ENCODE data around the gene DCDC2C.

The DCDC2C gene

DNA sequence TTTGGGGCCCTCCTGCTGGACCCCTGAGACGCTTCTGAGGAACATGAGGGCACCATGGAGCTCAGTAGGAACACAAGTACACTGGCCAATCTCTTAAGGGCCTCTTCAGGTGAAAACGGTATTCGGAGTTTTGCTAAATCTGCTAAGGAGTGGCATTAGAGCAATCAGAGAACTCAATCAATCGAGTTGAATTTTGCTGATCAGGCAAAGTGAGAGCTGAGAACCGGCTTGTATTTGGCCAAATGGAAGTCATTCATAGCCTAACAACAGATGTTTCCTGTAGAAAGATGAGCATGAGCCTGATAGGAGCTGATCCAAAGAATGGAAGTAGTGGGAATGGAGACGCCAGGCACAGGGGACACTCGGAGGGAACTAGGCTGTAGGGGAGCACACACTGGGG is 133.7 kb downstream of the DCDC2C start:
- H3K4me2 ChIP-seq: no peak overlapping the region
- TF ChIP-seq CTCF (conservative IDR thresholded peaks at IDR 0.05; ENCODE audit: low read depth, low read length): no peak
- no peak overlapping the region for H3K9ac ChIP-seq
- H3K27me3 ChIP-seq (ENCODE audit: insufficient read depth, low read depth): no peaks in the 10 kb centered on the region
- H3K27ac ChIP-seq: no peak overlapping the region
- no peaks in the 10 kb centered on the region for H3K79me2 ChIP-seq (ENCODE audit: insufficient read depth, low read depth)
- H3K4me1 ChIP-seq (ENCODE audit: low read depth, poor library complexity, severe bottlenecking): no peaks in the 10 kb centered on the region
- H4K20me1 ChIP-seq (ENCODE audit: insufficient read depth): no peaks in the 10 kb centered on the region
- H3K36me3 ChIP-seq (ENCODE audit: insufficient read depth): no peaks in the 10 kb centered on the region
- no peak overlapping the region for H3K4me3 ChIP-seq (IDR thresholded peaks at IDR 0.05; ENCODE audit: insufficient read depth, low read depth, low read length)
- H2AFZ ChIP-seq (ENCODE audit: low read depth): no peak overlapping the region

- no peaks in the 10 kb centered on the region for H3K27me3 ChIP-seq (ENCODE audit: insufficient read depth, low read depth)
- H2AFZ ChIP-seq (ENCODE audit: low read depth): no peak overlapping the region
Observed at GRCh38 chr2:3838348-3838747, 135.0 kb downstream of the DCDC2C start.

DNA sequence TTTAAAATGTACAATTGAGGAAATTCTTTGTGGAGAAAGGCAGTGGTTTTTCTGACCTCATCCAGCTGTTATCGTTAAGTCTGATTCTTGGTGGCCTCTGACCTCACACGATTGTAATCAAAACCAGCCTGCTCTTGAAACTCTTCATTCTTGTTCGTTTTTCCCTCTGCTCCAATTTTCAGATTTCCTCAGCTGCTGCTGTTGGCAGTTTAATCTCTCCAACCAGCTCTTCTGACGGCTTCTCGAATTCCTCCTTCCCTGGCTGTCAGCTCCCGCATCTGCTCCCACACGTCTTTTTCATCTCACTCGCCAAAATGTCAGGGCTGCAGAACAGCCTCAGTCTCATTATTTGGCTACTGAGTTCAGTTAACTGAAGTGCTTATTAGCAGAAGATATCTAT is 136.1 kb downstream of the DCDC2C start:
- Histone ChIP-seq H3K79me2 (ENCODE audit: insufficient read depth, low read depth) (no peaks in the 10 kb centered on the region), H2AFZ (ENCODE audit: low read depth) (no peak overlapping the region), H3K9ac (no peak overlapping the region), H4K20me1 (ENCODE audit: insufficient read depth) (no peaks in the 10 kb centered on the region), H3K27me3 (ENCODE audit: insufficient read depth, low read depth) (no peaks in the 10 kb centered on the region), H3K4me3 (IDR thresholded peaks at IDR 0.05; ENCODE audit: insufficient read depth, low read depth, low read length) (no peak overlapping the region), H3K27ac (no peak overlapping the region), H3K4me2 (no peak overlapping the region), H3K36me3 (ENCODE audit: insufficient read depth) (no peaks in the 10 kb centered on the region), H3K4me1 (ENCODE audit: low read depth, poor library complexity, severe bottlenecking) (no peaks in the 10 kb centered on the region)
- no peak for TF ChIP-seq CTCF (conservative IDR thresholded peaks at IDR 0.05; ENCODE audit: low read depth, low read length)

More at GRCh38 chr2:3838348-3838747, 135.0 kb downstream of the DCDC2C start:
- Histone ChIP-seq H3K4me1 (ENCODE audit: low read depth, poor library complexity, severe bottlenecking) (no peaks in the 10 kb centered on the region), H3K27ac (no peak overlapping the region), H3K4me3 (IDR thresholded peaks at IDR 0.05; ENCODE audit: insufficient read depth, low read depth, low read length) (no peak overlapping the region), H3K36me3 (ENCODE audit: insufficient read depth) (no peaks in the 10 kb centered on the region), H3K9ac (no peak overlapping the region), H3K4me2 (no peak overlapping the region), H3K79me2 (ENCODE audit: insufficient read depth, low read depth) (no peaks in the 10 kb centered on the region), H4K20me1 (ENCODE audit: insufficient read depth) (no peaks in the 10 kb centered on the region)
- TF ChIP-seq CTCF (conservative IDR thresholded peaks at IDR 0.05; ENCODE audit: low read depth, low read length): no peak

GRCh38 chr2:3840611-3841155 is 137.3 kb downstream of the DCDC2C start:
- H3K79me2 ChIP-seq (ENCODE audit: insufficient read depth, low read depth): no peaks in the 10 kb centered on the region
- TF ChIP-seq CTCF (conservative IDR thresholded peaks at IDR 0.05; ENCODE audit: low read depth, low read length): no peak
- no peak overlapping the region for H3K4me2 ChIP-seq
- no peaks in the 10 kb centered on the region for H3K36me3 ChIP-seq (ENCODE audit: insufficient read depth)
- no peaks in the 10 kb centered on the region for H3K27me3 ChIP-seq (ENCODE audit: insufficient read depth, low read depth)
- no peaks in the 10 kb centered on the region for H3K4me1 ChIP-seq (ENCODE audit: low read depth, poor library complexity, severe bottlenecking)
- no peak overlapping the region for H2AFZ ChIP-seq (ENCODE audit: low read depth)
- no peak overlapping the region for H3K4me3 ChIP-seq (IDR thresholded peaks at IDR 0.05; ENCODE audit: insufficient read depth, low read depth, low read length)
- no peaks in the 10 kb centered on the region for H4K20me1 ChIP-seq (ENCODE audit: insufficient read depth)
- H3K9ac ChIP-seq: no peak overlapping the region
- H3K27ac ChIP-seq: no peak overlapping the region
